GM04503 (cell line): ENCODE data around the gene SPECC1.
"Not testable (repeated sequence)": the region's sequence is repeated elsewhere in the genome, so short reads cannot be mapped to it uniquely, and the experiment has no call there.

Experiments
- DNase-seq: peaks from one replicate; pipeline ENCODE4 v3.0.0-alpha.2; 2012; ENCODE audit warnings: low read depth

SPECC1 gene

GRCh38 chr17:20009302-20010098 is at the start of gene SPECC1:
Gene SPECC1, plus strand, starts transcription at chr17:20009359. Its CDS starts 87,293 bp downstream, at chr17:20096652.
- no peak for DNase-seq

GRCh38 chr17:19962954-19963353 is 46.2 kb upstream of the SPECC1 start:
- not testable (repeated sequence) for DNase-seq

- no peak for DNase-seq
Observed at GRCh38 chr17:19973156-19973555, 36.0 kb upstream of the SPECC1 start.

GRCh38 chr17:19975601-19976000 is 33.6 kb upstream of the SPECC1 start:
- DNase-seq = no peak

GRCh38 chr17:19977293-19978208 is 31.6 kb upstream of the SPECC1 start, which contains the start of gene AKAP10:
Gene AKAP10, minus strand, starts transcription at chr17:19977828. Its CDS starts 149 bp downstream, at chr17:19977679.
- peak; percentile 24 for DNase-seq

- DNase-seq = no peak
Observed at GRCh38 chr17:19978209-19978802, 30.9 kb upstream of the SPECC1 start.

GRCh38 chr17:19978805-19979211 is 30.4 kb upstream of the SPECC1 start:
- DNase-seq = no peak

- DNase-seq = no peak
Observed at GRCh38 chr17:19979917-19980770, 29.0 kb upstream of the SPECC1 start.

GRCh38 chr17:19986941-19987861 is 22.0 kb upstream of the SPECC1 start:
- DNase-seq = no peak

GRCh38 chr17:19987897-19988296 is 21.3 kb upstream of the SPECC1 start:
- DNase-seq = no peak

GRCh38 chr17:19991252-19991885 is 17.8 kb upstream of the SPECC1 start:
- DNase-seq = no peak

GRCh38 chr17:19992803-19993713 is 16.1 kb upstream of the SPECC1 start:
- DNase-seq = peak; percentile 31

- no peak for DNase-seq
Observed at GRCh38 chr17:19996086-19996485, 13.1 kb upstream of the SPECC1 start.

- DNase-seq = no peak
Observed at GRCh38 chr17:19996502-19996901, 12.7 kb upstream of the SPECC1 start.

GRCh38 chr17:20008242-20009051 is 712 bp upstream of the SPECC1 start:
- no peak for DNase-seq

GRCh38 chr17:20009052-20009301 is 182 bp upstream of the SPECC1 start:
- no peak for DNase-seq

GRCh38 chr17:20010099-20010863 is 1.1 kb downstream of the SPECC1 start:
- no peak for DNase-seq
